H1 (cell line): ENCODE results near the gene OR10P1. TPM values are rescaled to one million over a fixed set of nuclear protein-coding genes. Genes with fewer than 3 reads are reported as not detected.

ENCODE experiments used
- BACH1 ChIP-seq: IDR thresholded peaks from 2 replicates; pipeline ENCODE4 v1.6.1; 2012; ENCODE audit warnings: low read length, improper control_type of control experiment
- CBX8 ChIP-seq: fragments of 300-800, 300-1000 bp; sonication (generic); IDR thresholded peaks from 2 replicates; pipeline ENCODE4 v1.7.1; 2016; ENCODE audit warnings: low read depth, low read length, borderline replicate concordance
- CEBPB ChIP-seq: IDR thresholded peaks from 2 replicates; pipeline ENCODE4 v1.6.1; 2012; ENCODE audit warnings: low read depth, low read length
- EP300 ChIP-seq, 2 experiments: IDR thresholded peaks; 1 replicate in 1 of 2; 2 replicates in 1 of 2; pipeline ENCODE4 v1.6.1; 2011 to 2012; ENCODE audit warnings: low read depth in 2 of 2, low read length in 2 of 2, mild to moderate bottlenecking in 2 of 2, borderline replicate concordance in 1 of 2, inconsistent platforms in 1 of 2, moderate library complexity in 1 of 2
- MAFK ChIP-seq: IDR thresholded peaks from 2 replicates; pipeline ENCODE4 v1.6.1; 2012; ENCODE audit warnings: low read depth, mild to moderate bottlenecking, improper control_type of control experiment, low read length
- POLR2A ChIP-seq, 2 experiments: IDR thresholded peaks; 1 replicate in 1 of 2; 2 replicates in 1 of 2; pipeline ENCODE4 v1.6.1; 2011; ENCODE audit warnings: low read depth in 2 of 2, low read length in 2 of 2, mild to moderate bottlenecking in 2 of 2; ENCODE audit errors: control extremely low read depth in 1 of 2
- SRF ChIP-seq: IDR thresholded peaks from 2 replicates; pipeline ENCODE4 v1.6.1; 2011; ENCODE audit warnings: mild to moderate bottlenecking, low read depth, low read length, moderate library complexity
- SUZ12 ChIP-seq: fragments of 200-600 bp; sonication (generic); IDR thresholded peaks from 2 replicates; pipeline ENCODE4 v1.6.1; 2012; ENCODE audit warnings: mild to moderate bottlenecking, inconsistent platforms, low read length, moderate library complexity, mixed read lengths
- YY1 ChIP-seq: IDR thresholded peaks from 2 replicates; pipeline ENCODE4 v1.6.1; 2011; ENCODE audit warnings: low read depth, mild to moderate bottlenecking, low read length
- polyA plus RNA-seq, 7 experiments: library from polyadenylated mRNA; depleted of rRNA in 3 of 7; stranded (reverse) in 5 of 7; unstranded in 2 of 7; fragments of >200 nt in 5 of 7; fragments of 200-250 nt in 2 of 7; gene quantifications; 1 replicate in 5 of 7; 2 replicates in 1 of 7; 4 replicates in 1 of 7; pipeline versions ENCODE4 v1.2.1 to v1.2.3, GENCODE V29; 2011 to 2013; ENCODE audit warnings: missing spikeins in 2 of 7, mixed read lengths in 2 of 7
- total RNA-seq: library from RNA; stranded (reverse); fragmentation: NEBNext Ultra II Directional; extraction: Animal tissue kit (Norgen Biotek cat#: 25700); gene quantifications from 2 replicates; pipeline ENCODE4 v1.2.1, GENCODE V29; 2021
- TF ChIP-seq, protein P1 (sequence below): fragments of 300-600 bp; sonication (generic); IDR thresholded peaks from 2 replicates; pipeline ENCODE4 v1.7.1; 2012; ENCODE audit warnings: low read length, moderate library complexity, mild to moderate bottlenecking, inconsistent platforms; ENCODE audit not compliant: insufficient replicate concordance

Gene OR10P1
- total and polyA plus RNA-seq, 2 of the 8 experiments (the other 6 are each of a cell fraction or from before 2014, with no cell fraction given) = not detected

DNA sequence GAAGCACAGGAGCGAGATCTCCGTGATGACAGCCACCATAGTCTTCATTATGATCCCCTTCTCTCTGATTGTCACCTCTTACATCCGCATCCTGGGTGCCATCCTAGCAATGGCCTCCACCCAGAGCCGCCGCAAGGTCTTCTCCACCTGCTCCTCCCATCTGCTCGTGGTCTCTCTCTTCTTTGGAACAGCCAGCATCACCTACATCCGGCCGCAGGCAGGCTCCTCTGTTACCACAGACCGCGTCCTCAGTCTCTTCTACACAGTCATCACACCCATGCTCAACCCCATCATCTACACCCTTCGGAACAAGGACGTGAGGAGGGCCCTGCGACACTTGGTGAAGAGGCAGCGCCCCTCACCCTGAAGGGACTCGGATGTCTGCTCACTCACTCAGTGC, 775 bp downstream of the OR10P1 start (continued):
- TF ChIP-seq, protein P1, sequence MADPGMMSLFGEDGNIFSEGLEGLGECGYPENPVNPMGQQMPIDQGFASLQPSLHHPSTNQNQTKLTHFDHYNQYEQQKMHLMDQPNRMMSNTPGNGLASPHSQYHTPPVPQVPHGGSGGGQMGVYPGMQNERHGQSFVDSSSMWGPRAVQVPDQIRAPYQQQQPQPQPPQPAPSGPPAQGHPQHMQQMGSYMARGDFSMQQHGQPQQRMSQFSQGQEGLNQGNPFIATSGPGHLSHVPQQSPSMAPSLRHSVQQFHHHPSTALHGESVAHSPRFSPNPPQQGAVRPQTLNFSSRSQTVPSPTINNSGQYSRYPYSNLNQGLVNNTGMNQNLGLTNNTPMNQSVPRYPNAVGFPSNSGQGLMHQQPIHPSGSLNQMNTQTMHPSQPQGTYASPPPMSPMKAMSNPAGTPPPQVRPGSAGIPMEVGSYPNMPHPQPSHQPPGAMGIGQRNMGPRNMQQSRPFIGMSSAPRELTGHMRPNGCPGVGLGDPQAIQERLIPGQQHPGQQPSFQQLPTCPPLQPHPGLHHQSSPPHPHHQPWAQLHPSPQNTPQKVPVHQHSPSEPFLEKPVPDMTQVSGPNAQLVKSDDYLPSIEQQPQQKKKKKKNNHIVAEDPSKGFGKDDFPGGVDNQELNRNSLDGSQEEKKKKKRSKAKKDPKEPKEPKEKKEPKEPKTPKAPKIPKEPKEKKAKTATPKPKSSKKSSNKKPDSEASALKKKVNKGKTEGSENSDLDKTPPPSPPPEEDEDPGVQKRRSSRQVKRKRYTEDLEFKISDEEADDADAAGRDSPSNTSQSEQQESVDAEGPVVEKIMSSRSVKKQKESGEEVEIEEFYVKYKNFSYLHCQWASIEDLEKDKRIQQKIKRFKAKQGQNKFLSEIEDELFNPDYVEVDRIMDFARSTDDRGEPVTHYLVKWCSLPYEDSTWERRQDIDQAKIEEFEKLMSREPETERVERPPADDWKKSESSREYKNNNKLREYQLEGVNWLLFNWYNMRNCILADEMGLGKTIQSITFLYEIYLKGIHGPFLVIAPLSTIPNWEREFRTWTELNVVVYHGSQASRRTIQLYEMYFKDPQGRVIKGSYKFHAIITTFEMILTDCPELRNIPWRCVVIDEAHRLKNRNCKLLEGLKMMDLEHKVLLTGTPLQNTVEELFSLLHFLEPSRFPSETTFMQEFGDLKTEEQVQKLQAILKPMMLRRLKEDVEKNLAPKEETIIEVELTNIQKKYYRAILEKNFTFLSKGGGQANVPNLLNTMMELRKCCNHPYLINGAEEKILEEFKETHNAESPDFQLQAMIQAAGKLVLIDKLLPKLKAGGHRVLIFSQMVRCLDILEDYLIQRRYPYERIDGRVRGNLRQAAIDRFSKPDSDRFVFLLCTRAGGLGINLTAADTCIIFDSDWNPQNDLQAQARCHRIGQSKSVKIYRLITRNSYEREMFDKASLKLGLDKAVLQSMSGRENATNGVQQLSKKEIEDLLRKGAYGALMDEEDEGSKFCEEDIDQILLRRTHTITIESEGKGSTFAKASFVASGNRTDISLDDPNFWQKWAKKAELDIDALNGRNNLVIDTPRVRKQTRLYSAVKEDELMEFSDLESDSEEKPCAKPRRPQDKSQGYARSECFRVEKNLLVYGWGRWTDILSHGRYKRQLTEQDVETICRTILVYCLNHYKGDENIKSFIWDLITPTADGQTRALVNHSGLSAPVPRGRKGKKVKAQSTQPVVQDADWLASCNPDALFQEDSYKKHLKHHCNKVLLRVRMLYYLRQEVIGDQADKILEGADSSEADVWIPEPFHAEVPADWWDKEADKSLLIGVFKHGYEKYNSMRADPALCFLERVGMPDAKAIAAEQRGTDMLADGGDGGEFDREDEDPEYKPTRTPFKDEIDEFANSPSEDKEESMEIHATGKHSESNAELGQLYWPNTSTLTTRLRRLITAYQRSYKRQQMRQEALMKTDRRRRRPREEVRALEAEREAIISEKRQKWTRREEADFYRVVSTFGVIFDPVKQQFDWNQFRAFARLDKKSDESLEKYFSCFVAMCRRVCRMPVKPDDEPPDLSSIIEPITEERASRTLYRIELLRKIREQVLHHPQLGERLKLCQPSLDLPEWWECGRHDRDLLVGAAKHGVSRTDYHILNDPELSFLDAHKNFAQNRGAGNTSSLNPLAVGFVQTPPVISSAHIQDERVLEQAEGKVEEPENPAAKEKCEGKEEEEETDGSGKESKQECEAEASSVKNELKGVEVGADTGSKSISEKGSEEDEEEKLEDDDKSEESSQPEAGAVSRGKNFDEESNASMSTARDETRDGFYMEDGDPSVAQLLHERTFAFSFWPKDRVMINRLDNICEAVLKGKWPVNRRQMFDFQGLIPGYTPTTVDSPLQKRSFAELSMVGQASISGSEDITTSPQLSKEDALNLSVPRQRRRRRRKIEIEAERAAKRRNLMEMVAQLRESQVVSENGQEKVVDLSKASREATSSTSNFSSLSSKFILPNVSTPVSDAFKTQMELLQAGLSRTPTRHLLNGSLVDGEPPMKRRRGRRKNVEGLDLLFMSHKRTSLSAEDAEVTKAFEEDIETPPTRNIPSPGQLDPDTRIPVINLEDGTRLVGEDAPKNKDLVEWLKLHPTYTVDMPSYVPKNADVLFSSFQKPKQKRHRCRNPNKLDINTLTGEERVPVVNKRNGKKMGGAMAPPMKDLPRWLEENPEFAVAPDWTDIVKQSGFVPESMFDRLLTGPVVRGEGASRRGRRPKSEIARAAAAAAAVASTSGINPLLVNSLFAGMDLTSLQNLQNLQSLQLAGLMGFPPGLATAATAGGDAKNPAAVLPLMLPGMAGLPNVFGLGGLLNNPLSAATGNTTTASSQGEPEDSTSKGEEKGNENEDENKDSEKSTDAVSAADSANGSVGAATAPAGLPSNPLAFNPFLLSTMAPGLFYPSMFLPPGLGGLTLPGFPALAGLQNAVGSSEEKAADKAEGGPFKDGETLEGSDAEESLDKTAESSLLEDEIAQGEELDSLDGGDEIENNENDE = no peak
- no peak for TF ChIP-seq BACH1
- no peak for TF ChIP-seq SUZ12
- TF ChIP-seq EP300 (IDR thresholded peaks at IDR 0.05; ENCODE audit: borderline replicate concordance in 1 of 2, low read depth in 2 of 2, low read length in 2 of 2) = no peak
- no peak for TF ChIP-seq MAFK
- no peak for TF ChIP-seq CBX8
- no peak for TF ChIP-seq POLR2A (IDR thresholded peaks at IDR 0.05; ENCODE audit: control extremely low read depth in 1 of 2, low read depth in 2 of 2, low read length in 2 of 2)
- TF ChIP-seq YY1 = no peak
- TF ChIP-seq CEBPB = no peak
- TF ChIP-seq SRF = no peak
